Heart left ventricle (tissue), 16 donors: ENCODE measurements around the gene UACA. TPM values are rescaled to one million over a fixed set of nuclear protein-coding genes. Genes with fewer than 3 reads are reported as not detected.
A peak's percentile ranks its signal among the peaks of the same experiment; 100 is the strongest.
"Not testable (repeated sequence)": the region's sequence is repeated elsewhere in the genome, so short reads cannot be mapped to it uniquely, and the experiment has no call there.

Experiments
- ATAC-seq, 4 donors: fragments of 200-7000 bp; cut with Tn5 transposase; one replicate each; pipeline ENCODE4 v1.9.1; 2020 to 2022; ENCODE audit warnings: moderate library complexity in 4 of 4, mild to moderate bottlenecking in 3 of 4, moderate number of reproducible peaks in 1 of 4
- DNase-seq, 5 donors: peaks; one replicate each; pipeline ENCODE4 v3.0.0-alpha.2; 2020
- H3K27ac ChIP-seq, 12 donors: fragments of 200-600 bp; sonication (generic) in 4 of 12; one replicate each; pipeline versions ENCODE4 v1.5.0 to v1.8.0; 2016 to 2022; ENCODE audit warnings: mild to moderate bottlenecking in 2 of 12
- H3K27me3 ChIP-seq, 9 donors: fragments of 200-600 bp; sonication (generic) in 2 of 9; one replicate each; pipeline versions ENCODE4 v1.5.1 to v1.8.0; 2016 to 2022; ENCODE audit warnings: mild to moderate bottlenecking in 3 of 9
- H3K36me3 ChIP-seq, 9 donors: fragments of 200-600 bp; sonication (generic) in 2 of 9; one replicate each; pipeline versions ENCODE4 v1.5.0 to v1.8.0; 2018 to 2022; ENCODE audit warnings: mild to moderate bottlenecking in 2 of 9
- H3K4me1 ChIP-seq, 12 donors: fragments of 200-600 bp; sonication (generic) in 4 of 12; one replicate each; pipeline versions ENCODE4 v1.5.0 to v1.8.0; 2016 to 2022; ENCODE audit warnings: mild to moderate bottlenecking in 3 of 12
- H3K4me3 ChIP-seq, 12 donors: fragments of 200-600 bp; sonication (generic) in 4 of 12; one replicate each; pipeline versions ENCODE4 v1.5.0 to v1.8.0; 2017 to 2022; ENCODE audit warnings: mild to moderate bottlenecking in 9 of 12, moderate library complexity in 4 of 12
- H3K9me3 ChIP-seq, 12 donors: fragments of 200-600 bp; sonication (generic) in 4 of 12; one replicate each; pipeline versions ENCODE4 v1.5.0 to v1.8.0; 2016 to 2022; ENCODE audit warnings: mild to moderate bottlenecking in 1 of 12
- CTCF ChIP-seq, 12 donors: fragments of 200-600 bp; sonication (generic) in 4 of 12; IDR thresholded peaks; one replicate each; pipeline versions ENCODE4 v1.5.0 to v1.8.0; 2018 to 2022; ENCODE audit warnings: antibody characterized with exemption in 12 of 12, mild to moderate bottlenecking in 5 of 12
- POLR2A ChIP-seq, 2 donors: fragments of 450-650 bp; IDR thresholded peaks; one replicate each; pipeline ENCODE4 v1.6.1; 2017; ENCODE audit warnings: antibody characterized with exemption in 2 of 2, mild to moderate bottlenecking in 2 of 2, moderate library complexity in 2 of 2
- WGBS, 4 donors: extraction: QIAGEN DNeasy Blood & Tissue Kit in 2 of 4; methylation state at CpG; one replicate each; pipeline versions ENCODE4 v1.1.5 to v1.1.7; 2013 to 2018; 5-methylcytosine and 5-hydroxymethylcytosine counted together
- intact Hi-C, 10 donors: fragments of 100-400 bp; cut with DNase I; formaldehyde crosslinking; loops; one replicate each; pipeline versions ENCODE4 v1.11.1 to v1.14.2; 2022
- polyA plus RNA-seq, 2 donors: library from polyadenylated mRNA; stranded (reverse); fragments of 200-250 nt; gene quantifications; one replicate each; pipeline ENCODE4 v1.2.3, GENCODE V29; 2013
- total RNA-seq, 9 donors: library from RNA; depleted of rRNA in 2 of 9; stranded (reverse); fragments of >200 nt in 2 of 9; fragmentation: NEBNext Ultra II Directional in 3 of 9; extraction: Animal tissue kit (Norgen Biotek cat#: 25700) in 3 of 9; gene quantifications; one replicate each; pipeline versions ENCODE4 v1.1.0 to v1.2.4, GENCODE V29; 2016 to 2023
- donor health status: ischemic (EF 13 %, LVEDD 7.1; RV severe dilation, severe dysfunction).
- donor health status: healthy with polysubstance abuse.
- donor health status: DM: no; HTN: yes; CAD: no.
- donor health status: DM: no; HTN: no; CAD: no.
- donor health status: ischemic (EF 25% LVEDD 6.9; RV normal size, moderate dysfunction).
- donor health status: ischemic (EF 25% LVEDD 5.7; RV mildly dilated, moderate dysfunction).
- donor health status: healthy.
- donor health status: DM: yes; HTN: yes; CAD: no.
- donor health status: ischemic (EF 35%, LVEDD 5.7; RV mildly dilated, moderate dysfunction).
- donor health status: nonischemic (EF 11% LVEDD 7.7; RV severe dilation, severe dysfunction).
- donor health status: DM: yes; HTN: yes; CAD: no.
- donor health status: PGD.
- donor health status: ischemic (EF 29% LVEDD 5.4; RV normal size, mild dysfunction).
- donor health status: nonischemic (EF 23%, LVEDD 6.1; RV moderate dilation, normal function).

UACA gene
- total and polyA plus RNA-seq, 11 donors = 10.7 to 57.1 (median 49.0) TPM

DNA sequence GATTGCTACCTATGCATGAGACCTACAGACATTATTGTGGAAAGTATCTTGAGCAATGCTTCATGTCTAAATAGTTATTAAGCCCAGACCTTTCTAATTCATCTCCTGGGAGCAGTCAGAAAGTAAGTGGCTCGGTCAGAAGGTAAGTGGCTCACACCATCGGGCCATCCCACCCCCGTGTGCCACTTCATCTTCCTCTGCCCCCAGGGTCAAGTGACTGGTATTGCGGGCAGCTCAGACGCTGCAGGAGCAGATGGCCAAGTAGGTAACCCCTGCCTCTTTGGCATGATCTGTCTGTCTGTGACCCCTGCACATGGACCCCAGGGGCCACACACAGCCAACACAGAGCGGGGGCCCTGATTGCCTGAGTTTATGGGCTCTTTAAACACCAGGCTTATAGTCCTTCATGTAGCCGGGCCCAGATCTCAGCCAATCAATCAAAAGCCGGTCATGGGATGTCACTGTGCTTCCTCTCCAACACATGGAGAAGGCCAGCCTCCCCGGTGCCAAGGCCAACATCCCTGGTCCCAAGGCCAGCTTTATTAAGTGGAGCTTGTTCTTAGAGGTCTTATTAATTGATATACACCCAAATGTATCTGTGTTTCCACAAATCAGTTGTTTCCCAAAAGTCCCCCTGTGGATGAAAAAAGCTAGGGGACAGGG is 47.7 kb upstream of the UACA start:
- Histone ChIP-seq H3K36me3 (no peaks in the 10 kb centered on the region), H3K9me3 (no peaks in the 10 kb centered on the region)
- TF ChIP-seq CTCF (IDR thresholded peaks at IDR 0.05) = no peak
- TF ChIP-seq POLR2A (IDR thresholded peaks at IDR 0.05) = no peak

GRCh38 chr15:70806992-70807712 is 43.8 kb upstream of the UACA start:
- Histone ChIP-seq H3K36me3 (no peaks in the 10 kb centered on the region), H3K27me3 (no peaks in the 10 kb centered on the region), H3K4me3 (no peak overlapping the region), H3K27ac (peak overlapping the region in 8 of 12 donors; percentile 7 to 72 (median 48)), H3K4me1 (peaks cover 0 to 45% (median 10%) of the 10 kb centered on the region in 12 donors), H3K9me3 (no peaks in the 10 kb centered on the region)
- peak; percentile 58 to 80 (median 67) for DNase-seq
- peak; percentile 7 to 73 (median 46) for ATAC-seq
- intact Hi-C loops = loop anchor here in 2 of 10 donors (5.0 to 10.0 kb wide), 2 partner anchors 35 to 242 kb away; no protein-coding TSS in a partner anchor
- WGBS, 4 donors = 72 to 80% (median 77%) methylated on average over 9 of the region's 9 CpGs
- TF ChIP-seq POLR2A (IDR thresholded peaks at IDR 0.05) (no peak), CTCF (IDR thresholded peaks at IDR 0.05) (no peak)

More for the DNA sequence above, 47.7 kb upstream of the UACA start:
- no peak overlapping the region for H3K4me3 ChIP-seq
- peaks cover 0 to 40% (median 10%) of the 10 kb centered on the region in 12 donors for H3K4me1 ChIP-seq
- no peak overlapping the region for H3K27ac ChIP-seq
- ATAC-seq (peak in 1 of 4 donors; percentile 9), DNase-seq (no peak)
- 82 to 87% (median 83%) methylated on average over 9 of the region's 9 CpGs for WGBS, 4 donors
- intact Hi-C loops = loop anchor here (2.0 to 10.0 kb wide), 10 partner anchors 39 to 1336 kb away; partner anchors contain the start of gene UACA (in 1 of the 10)
- H3K27me3 ChIP-seq = no peaks in the 10 kb centered on the region

DNA sequence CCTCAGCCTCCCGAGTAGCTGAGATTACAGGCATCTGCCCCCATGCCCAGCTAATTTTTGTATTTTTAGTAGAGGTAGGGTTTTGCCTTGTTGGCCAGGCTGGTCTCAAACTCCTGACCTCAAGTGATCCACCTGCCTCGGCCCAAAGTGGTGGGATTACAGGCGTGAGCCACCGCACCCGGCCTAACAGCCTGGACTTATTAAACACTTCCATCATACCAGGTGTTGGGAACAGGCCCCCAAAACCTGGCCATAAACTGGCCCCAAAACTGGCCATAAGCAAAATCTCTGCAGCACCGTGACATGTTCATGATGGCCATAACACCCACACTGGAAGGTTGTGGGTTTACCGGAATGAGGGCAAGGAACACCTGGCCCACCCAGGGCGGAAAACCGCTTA is 41.0 kb upstream of the UACA start:
- ATAC-seq = not testable (repeated sequence)
- intact Hi-C loops = loop anchor here in 2 of 10 donors (5.0 to 10.0 kb wide), 2 partner anchors 37 to 240 kb away; no protein-coding TSS in a partner anchor

GRCh38 chr15:70802629-70803028 is 39.3 kb upstream of the UACA start:
- Histone ChIP-seq H3K27ac (peak overlapping the region in 8 of 12 donors; percentile 7 to 79 (median 41)), H3K36me3 (no peaks in the 10 kb centered on the region), H3K9me3 (no peaks in the 10 kb centered on the region), H3K27me3 (no peaks in the 10 kb centered on the region), H3K4me3 (no peak overlapping the region), H3K4me1 (peaks cover 0 to 55% (median 21%) of the 10 kb centered on the region in 12 donors)
- DNase-seq (peak in 2 of 5 donors; percentile 45 to 66), ATAC-seq (peak in 3 of 4 donors; percentile 41 to 76 (median 44))
- TF ChIP-seq POLR2A (IDR thresholded peaks at IDR 0.05) = no peak
- no peak for TF ChIP-seq CTCF (IDR thresholded peaks at IDR 0.05)
- WGBS, 4 donors = 72 to 84% (median 73%) methylated on average over 4 of the region's 4 CpGs
- intact Hi-C loops = loop anchor here in 2 of 10 donors (5.0 to 10.0 kb wide), 2 partner anchors 35 to 238 kb away; no protein-coding TSS in a partner anchor

More for the DNA sequence above, 41.0 kb upstream of the UACA start:
- not testable (repeated sequence) for H3K9me3 ChIP-seq, H3K27ac ChIP-seq, DNase-seq, H3K36me3 ChIP-seq, H3K4me3 ChIP-seq, H3K27me3 ChIP-seq
- H3K4me1 ChIP-seq = peaks cover 0 to 54% (median 21%) of the 10 kb centered on the region in 12 donors
- WGBS, 4 donors = 96 to 99% (median 97%) methylated on average over 9 of the region's 9 CpGs
